Naive thymus-derived CD8-positive, alpha-beta T cell (primary cell): Measurements from ENCODE around the gene CHD3. TPM values are rescaled to one million over a fixed set of nuclear protein-coding genes. Genes with fewer than 3 reads are reported as not detected.

ENCODE experiments used
- ATAC-seq, 2 donors: fragments of 150-1000 bp; cut with Tn5 transposase in 1 of 2; sonication (Bioruptor Pico), chemical (Tn5 transposase) in 1 of 2; 1 replicate in 1 of 2; 2 replicates in 1 of 2; pipeline ENCODE4 v1.10.0; 2021; ENCODE audit warnings: mild to moderate bottlenecking in 2 of 2, moderate library complexity in 2 of 2
- POLR2A ChIA-PET: fragments of 350-600 bp; sonication (Branson Sonifier 250); formaldehyde crosslinking; loops from one replicate; lab custom pipeline; 2021; ENCODE audit warnings: antibody characterized with exemption; lab: Charles Lee
- DNase-seq, 10 donors: peaks; one replicate each; pipeline versions ENCODE4 v3.0.0 to v3.0.0-alpha.2; 2020 to 2022
- H3K27ac Mint-ChIP-seq, 10 donors: one replicate each; pipeline ENCODE4 v1.8.0; 2020 to 2022; ENCODE audit warnings: mild to moderate bottlenecking in 10 of 10, mixed read lengths in 10 of 10, moderate library complexity in 4 of 10, inconsistent platforms in 1 of 10
- H3K27me3 Mint-ChIP-seq, 5 donors: one replicate each; pipeline ENCODE4 v1.8.0; 2021 to 2022; ENCODE audit warnings: mixed read lengths in 5 of 5
- H3K36me3 Mint-ChIP-seq, 3 donors: one replicate each; pipeline ENCODE4 v1.8.0; 2020 to 2022; ENCODE audit warnings: mixed read lengths in 3 of 3, mild to moderate bottlenecking in 2 of 3, inconsistent platforms in 1 of 3
- H3K4me1 Mint-ChIP-seq, 4 donors: one replicate each; pipeline ENCODE4 v1.8.0; 2021 to 2022; ENCODE audit warnings: mixed read lengths in 4 of 4
- H3K4me3 Mint-ChIP-seq, 10 donors: one replicate each; pipeline ENCODE4 v1.8.0; 2020 to 2022; ENCODE audit warnings: mild to moderate bottlenecking in 10 of 10, mixed read lengths in 10 of 10, moderate library complexity in 6 of 10, inconsistent platforms in 1 of 10
- H3K9me3 Mint-ChIP-seq, 9 donors: one replicate each; pipeline ENCODE4 v1.8.0; 2020 to 2022; ENCODE audit warnings: mixed read lengths in 9 of 9, mild to moderate bottlenecking in 3 of 9, inconsistent platforms in 1 of 9, moderate library complexity in 1 of 9
- polyA plus RNA-seq, 3 donors: library from polyadenylated mRNA; unstranded; fragments of 300-500 nt; fragmentation: Illumina TruSeq; gene quantifications; one replicate each; pipeline ENCODE4 v1.2.3, GENCODE V29; 2021
- total RNA-seq, 8 experiments: library from RNA in 2 of 8; stranded (reverse) in 2 of 8; gene quantifications; one replicate each; pipeline ENCODE4 v1.2.3 and lab custom pipeline; 2021 to 2026

Gene CHD3
- total and polyA plus RNA-seq, 5 experiments from 2014 or later: 4.3 to 281 (median 29.2) TPM

DNA sequence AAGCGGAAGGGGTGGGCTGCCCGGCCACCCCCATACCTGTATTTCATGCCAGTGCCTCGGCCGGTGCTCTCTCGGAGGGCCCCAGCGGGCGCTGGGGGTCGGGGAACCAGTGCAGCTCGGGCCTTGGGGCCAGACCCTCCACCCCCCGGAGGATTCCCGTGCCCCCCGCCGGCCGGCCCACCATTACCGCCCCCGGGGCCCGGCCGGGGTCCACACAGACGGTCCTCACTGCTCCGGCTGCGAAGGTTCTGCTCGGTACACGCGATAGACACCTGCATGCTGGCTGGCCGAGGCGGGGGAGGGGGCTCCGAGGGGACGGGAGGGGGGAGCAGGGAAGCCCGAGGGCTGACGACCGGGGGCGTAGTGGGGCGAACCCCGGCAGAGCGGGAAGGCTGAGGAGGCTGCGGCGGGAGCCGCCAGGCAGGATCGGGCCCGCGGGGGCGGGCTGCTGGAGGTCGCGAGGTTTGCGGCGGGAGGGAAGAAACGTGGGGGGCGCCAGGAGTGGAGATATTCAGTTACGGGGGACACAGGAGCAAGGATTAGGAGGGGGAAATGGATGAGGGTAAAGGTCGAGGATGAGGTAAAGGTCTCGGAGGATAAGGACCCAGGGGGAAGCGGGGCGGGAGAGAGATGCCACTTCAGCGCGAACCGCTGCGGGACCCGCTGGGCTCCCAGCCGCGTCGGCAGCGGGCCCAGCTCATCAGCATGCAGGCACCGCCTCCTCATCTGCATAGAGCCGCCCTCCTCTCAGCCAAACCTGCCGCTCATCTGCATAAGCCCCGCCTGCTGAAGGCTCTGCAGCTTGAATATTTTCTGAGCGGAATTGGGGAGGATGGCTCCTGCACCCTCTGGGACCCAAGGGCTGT lies 40.8 kb downstream of the CHD3 start, which contains the start of gene KCNAB3:
Gene KCNAB3 (minus strand): TSS at position 699 of the 866 bp plus-strand sequence. CDS start 421 bp downstream, at position 278.
- no peak for ATAC-seq
- no peaks in the 10 kb centered on the region for H3K9me3 Mint-ChIP-seq
- H3K4me3 Mint-ChIP-seq: peak within 1 kb of the TSS; percentile 87 to 100 (median 98)
- no peaks in the 10 kb centered on the region for H3K27me3 Mint-ChIP-seq
- H3K27ac Mint-ChIP-seq: peak within 1 kb of the TSS; percentile 60 to 99 (median 90)
- POLR2A ChIA-PET: interaction anchor here (1.2 to 6.2 kb wide), 2 partner anchors 12 to 243 kb away, joined by 5 to 110 read pairs; partner anchors contain the start of gene RNF227
- DNase-seq: peak in 5 of 10 donors; percentile 24 to 52 (median 32)
- H3K36me3 Mint-ChIP-seq: peaks cover 0 to 10% (median 0%) of the 10 kb centered on the region in 3 donors
- H3K4me1 Mint-ChIP-seq: peaks cover 25 to 50% (median 43%) of the 10 kb centered on the region in 4 donors

DNA sequence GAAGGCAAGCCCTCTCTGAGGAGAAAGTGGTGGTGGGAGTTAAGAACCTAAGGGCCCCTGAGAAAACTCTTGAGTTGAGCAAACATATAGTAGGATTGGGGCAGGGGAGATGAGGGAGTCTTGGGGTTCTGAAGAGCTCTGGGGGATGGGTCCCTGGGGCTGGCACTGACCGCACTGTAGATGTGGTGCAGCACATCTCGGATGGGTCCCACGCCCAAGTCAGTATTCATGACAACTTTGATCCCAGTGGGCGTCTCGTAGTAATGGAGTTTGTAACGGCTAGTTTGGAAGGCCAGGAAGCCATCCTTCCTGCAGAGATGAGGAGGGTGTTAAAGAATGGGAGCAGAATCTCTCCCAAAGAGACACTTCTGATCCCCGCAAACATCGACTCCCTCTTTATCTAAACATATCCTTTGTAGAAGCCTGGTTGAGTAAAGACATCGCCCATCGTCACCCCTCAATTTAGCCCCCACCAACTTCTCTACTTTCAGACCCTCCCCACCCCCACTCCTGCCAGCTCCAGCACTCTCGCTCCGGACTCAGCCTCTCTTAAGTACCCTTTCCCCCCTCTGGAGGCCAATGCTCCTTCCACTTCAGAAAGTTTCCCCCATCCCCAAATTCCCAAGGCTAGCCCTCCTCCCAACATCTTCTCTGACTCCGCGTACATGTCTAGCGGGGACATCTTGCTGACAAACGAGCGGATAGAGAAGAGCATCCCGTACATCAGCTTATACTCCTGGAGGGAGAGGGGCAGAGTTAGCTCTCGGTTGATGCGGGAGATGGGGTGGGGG lies 42.4 kb downstream of the CHD3 start:
- Mint-ChIP-seq H3K27me3 (no peaks in the 10 kb centered on the region), H3K27ac (peak overlapping the region; percentile 74 to 99 (median 97)), H3K4me1 (peaks cover 28 to 56% (median 51%) of the 10 kb centered on the region in 4 donors), H3K36me3 (peaks cover 0 to 21% (median 0%) of the 10 kb centered on the region in 3 donors), H3K4me3 (peak overlapping the region; percentile 87 to 100 (median 98)), H3K9me3 (no peaks in the 10 kb centered on the region)
- DNase-seq: no peak
- POLR2A ChIA-PET: interaction anchor here (0.6 to 6.2 kb wide), 9 partner anchors 9 to 244 kb away, joined by 3 to 110 read pairs (median 11); partner anchors contain the start of genes CYB5D1, KDM6B, NAA38 and RNF227
- no peak for ATAC-seq

DNA sequence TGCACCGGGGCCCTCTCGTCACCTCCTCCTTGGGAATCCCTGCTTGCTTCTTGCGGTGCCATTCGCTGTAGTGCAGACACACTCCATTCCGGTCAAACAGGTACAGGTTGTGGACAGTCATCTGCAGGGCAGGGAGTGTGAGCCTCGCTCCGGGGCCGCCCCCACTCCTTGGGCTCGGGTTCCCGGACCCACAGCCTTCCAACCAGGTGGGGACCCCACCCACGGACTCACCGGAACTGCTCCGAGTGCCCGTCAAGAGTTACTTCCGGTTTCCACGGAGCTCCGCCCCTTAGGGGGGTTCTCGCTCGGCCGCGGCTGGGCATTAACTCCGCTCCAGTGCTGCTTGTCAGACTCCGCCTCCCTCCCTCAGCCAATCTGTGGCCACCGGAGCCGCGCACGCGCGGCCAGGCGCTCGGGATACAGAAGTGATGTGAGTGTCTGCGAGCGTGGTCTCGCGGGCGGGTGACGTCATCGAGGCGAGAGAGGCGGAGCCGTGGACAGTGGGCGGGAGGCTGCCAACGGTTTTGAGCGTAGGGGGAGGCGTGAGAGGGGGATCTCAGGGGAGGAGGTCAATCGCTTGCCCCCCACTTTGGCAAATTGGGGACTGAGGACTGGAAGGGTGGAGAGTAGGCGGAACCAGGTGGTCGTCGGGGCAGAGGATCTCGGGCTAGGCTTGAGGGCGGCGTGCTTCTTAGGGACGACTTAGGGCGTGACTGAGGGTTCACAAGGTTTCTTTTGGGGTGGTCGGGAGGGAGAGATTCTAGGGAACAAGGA lies 43.3 kb downstream of the CHD3 start, which contains the start of the genes CNTROB and TRAPPC1:
Gene CNTROB (plus strand): TSS at position 498 of the 774 bp plus-strand sequence. CDS start 874 bp downstream, outside the sequence.
Gene TRAPPC1 (minus strand): TSS at position 238 of the 774 bp plus-strand sequence. CDS start 117 bp downstream, at position 121.
- ATAC-seq (peak; percentile 96 to 97), DNase-seq (peak; percentile 97 to 100 (median 99))
- peaks cover 28 to 56% (median 51%) of the 10 kb centered on the region in 4 donors for H3K4me1 Mint-ChIP-seq
- H3K4me3 Mint-ChIP-seq: peak within 1 kb of the TSS; percentile 87 to 100 (median 98)
- peak within 1 kb of the TSS; percentile 91 to 99 (median 97) for H3K27ac Mint-ChIP-seq
- POLR2A ChIA-PET: interaction anchor here (0.6 to 6.2 kb wide), 12 partner anchors 9 to 245 kb away, joined by 3 to 110 read pairs (median 10); partner anchors contain the start of genes CYB5D1, KDM6B, NAA38 and RNF227
- peaks cover 0 to 29% (median 2%) of the 10 kb centered on the region in 3 donors for H3K36me3 Mint-ChIP-seq
- H3K9me3 Mint-ChIP-seq: no peaks in the 10 kb centered on the region
- H3K27me3 Mint-ChIP-seq: no peaks in the 10 kb centered on the region

DNA sequence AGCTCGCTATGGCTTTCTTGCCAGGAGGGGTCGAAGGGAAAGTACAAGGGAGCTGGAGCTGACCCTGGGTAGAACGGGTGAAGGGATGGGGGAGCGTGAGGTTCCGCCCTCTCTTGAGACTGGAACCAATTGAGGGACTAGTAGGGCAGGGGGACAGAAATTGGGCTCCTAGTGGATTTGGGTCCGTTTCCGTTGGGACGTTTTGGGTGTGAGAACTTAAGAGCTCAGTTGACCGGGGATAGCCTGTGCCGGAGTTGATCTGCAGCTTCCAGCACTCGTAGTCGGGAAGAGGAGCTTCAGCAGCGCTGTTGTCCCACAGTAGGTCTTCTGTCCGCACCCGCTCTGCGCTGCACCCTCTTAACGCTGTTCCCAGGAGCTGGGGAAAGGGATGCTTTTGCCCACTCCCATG lies 43.9 kb downstream of the CHD3 start:
- DNase-seq (no peak), ATAC-seq (peak; percentile 24)
- no peaks in the 10 kb centered on the region for H3K27me3 Mint-ChIP-seq
- peaks cover 28 to 56% (median 51%) of the 10 kb centered on the region in 4 donors for H3K4me1 Mint-ChIP-seq
- POLR2A ChIA-PET: interaction anchor here (0.6 to 6.2 kb wide), 11 partner anchors 10 to 289 kb away, joined by 3 to 110 read pairs (median 11); partner anchors contain the start of genes CYB5D1, KDM6B, NAA38 and RNF227
- H3K9me3 Mint-ChIP-seq: no peaks in the 10 kb centered on the region
- peak overlapping the region; percentile 87 to 100 (median 98) for H3K4me3 Mint-ChIP-seq
- peak overlapping the region; percentile 91 to 99 (median 97) for H3K27ac Mint-ChIP-seq
- H3K36me3 Mint-ChIP-seq: peaks cover 0 to 34% (median 4%) of the 10 kb centered on the region in 3 donors

DNA sequence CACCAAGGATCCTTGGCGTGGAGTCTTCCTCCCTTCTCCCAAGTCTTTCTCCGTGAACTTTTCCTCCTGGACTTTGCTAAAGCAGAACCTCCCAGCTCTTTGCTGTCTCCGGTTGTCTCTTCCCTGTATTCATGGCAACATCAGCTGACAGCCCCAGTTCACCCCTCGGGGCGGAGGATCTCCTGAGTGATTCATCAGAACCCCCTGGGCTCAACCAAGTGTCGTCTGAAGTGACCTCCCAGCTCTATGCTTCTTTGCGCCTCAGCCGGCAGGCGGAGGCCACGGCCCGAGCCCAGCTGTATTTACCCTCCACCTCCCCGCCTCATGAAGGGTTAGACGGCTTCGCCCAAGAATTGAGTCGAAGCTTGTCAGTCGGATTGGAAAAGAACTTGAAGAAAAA lies 44.4 kb downstream of the CHD3 start:
- ATAC-seq (no peak), DNase-seq (no peak)
- Mint-ChIP-seq H3K9me3 (no peaks in the 10 kb centered on the region), H3K4me1 (peaks cover 27 to 53% (median 50%) of the 10 kb centered on the region in 4 donors), H3K27me3 (no peaks in the 10 kb centered on the region), H3K27ac (peak overlapping the region; percentile 91 to 99 (median 97)), H3K36me3 (peaks cover 0 to 33% (median 4%) of the 10 kb centered on the region in 3 donors), H3K4me3 (peak overlapping the region; percentile 87 to 100 (median 98))
- POLR2A ChIA-PET: interaction anchor here (0.6 to 6.2 kb wide), 12 partner anchors 11 to 288 kb away, joined by 3 to 110 read pairs (median 10); partner anchors contain the start of genes CYB5D1, KDM6B, NAA38 and RNF227

DNA sequence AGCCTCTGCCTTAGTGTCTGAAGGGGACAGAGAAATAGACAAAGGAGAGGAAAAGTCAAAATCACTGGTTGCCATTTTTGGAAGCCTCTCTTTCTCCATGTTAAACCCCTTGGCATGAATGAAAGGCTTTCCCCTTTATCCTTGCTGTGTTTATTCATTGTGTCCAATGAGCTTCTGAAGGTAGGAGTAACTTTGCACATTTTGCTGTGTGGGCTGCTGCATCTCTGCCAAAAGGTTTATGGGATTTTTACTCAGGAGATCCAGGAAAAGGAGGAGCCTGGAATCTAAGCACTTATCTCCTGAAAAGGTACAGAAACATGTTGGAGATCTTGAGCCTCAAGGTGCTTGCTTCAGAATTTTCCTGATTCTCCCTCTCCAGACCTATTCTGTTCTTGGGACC lies 47.3 kb downstream of the CHD3 start:
- peaks cover 0 to 49% (median 6%) of the 10 kb centered on the region in 3 donors for H3K36me3 Mint-ChIP-seq
- H3K27me3 Mint-ChIP-seq: no peaks in the 10 kb centered on the region
- POLR2A ChIA-PET: interaction anchor here (0.7 kb wide), 1 partner anchor 23 kb away, joined by 4 read pairs; no protein-coding TSS in a partner anchor
- H3K27ac Mint-ChIP-seq: no peak overlapping the region
- peaks cover 23 to 41% (median 39%) of the 10 kb centered on the region in 4 donors for H3K4me1 Mint-ChIP-seq
- no peak for DNase-seq
- H3K9me3 Mint-ChIP-seq: no peaks in the 10 kb centered on the region
- no peak for ATAC-seq
- no peak overlapping the region for H3K4me3 Mint-ChIP-seq

DNA sequence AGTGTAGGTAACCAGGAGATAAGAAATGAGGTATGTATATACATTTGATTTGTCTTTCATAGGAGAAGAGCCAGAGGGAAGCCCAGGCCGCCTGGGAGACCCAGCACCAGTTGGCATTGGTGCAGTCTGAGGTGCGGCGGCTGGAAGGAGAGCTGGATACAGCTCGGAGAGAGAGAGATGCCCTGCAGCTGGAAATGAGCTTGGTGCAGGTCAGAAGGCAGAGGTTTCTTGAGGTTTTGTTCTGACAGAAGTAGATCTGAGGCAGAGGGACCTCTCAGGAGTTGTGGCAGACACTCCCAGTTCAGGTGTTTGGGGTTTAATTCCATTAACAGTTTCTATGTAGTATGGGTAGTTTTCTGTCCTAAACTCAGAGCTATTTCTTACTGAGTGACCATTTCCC lies 51.4 kb downstream of the CHD3 start:
- Mint-ChIP-seq H3K4me1 (peaks cover 0 to 6% (median 4%) of the 10 kb centered on the region in 4 donors), H3K9me3 (no peaks in the 10 kb centered on the region), H3K27me3 (no peaks in the 10 kb centered on the region), H3K4me3 (no peak overlapping the region), H3K36me3 (peaks cover 0 to 82% (median 19%) of the 10 kb centered on the region in 3 donors), H3K27ac (peak overlapping the region in 1 of 10 donors; percentile 18)
- DNase-seq: no peak
- POLR2A ChIA-PET: no interaction called here
- no peak for ATAC-seq

DNA sequence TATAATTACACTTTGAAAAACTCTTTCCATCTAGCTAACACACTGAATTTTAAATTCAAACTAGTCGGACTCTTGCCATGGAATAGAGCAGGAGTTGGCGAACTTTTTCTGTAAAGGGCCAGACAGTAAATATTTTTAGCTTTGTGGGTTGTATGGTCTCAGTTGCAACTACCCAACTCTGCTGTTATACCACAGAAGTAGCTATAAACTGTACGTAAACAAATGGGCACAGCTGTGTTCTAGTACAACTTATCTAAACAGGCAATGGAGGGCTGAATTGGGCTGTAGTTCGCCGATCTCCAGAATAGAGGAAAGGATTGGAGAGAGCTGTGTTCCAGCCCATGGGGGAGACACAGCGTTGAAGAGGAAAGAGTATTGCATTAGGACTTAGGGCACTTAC lies 52.2 kb downstream of the CHD3 start:
- no peak overlapping the region for H3K4me3 Mint-ChIP-seq
- ATAC-seq (no peak), DNase-seq (no peak)
- H3K9me3 Mint-ChIP-seq: no peaks in the 10 kb centered on the region
- no peak overlapping the region for H3K27ac Mint-ChIP-seq
- peaks cover 0 to 3% (median 2%) of the 10 kb centered on the region in 4 donors for H3K4me1 Mint-ChIP-seq
- no peaks in the 10 kb centered on the region for H3K27me3 Mint-ChIP-seq
- H3K36me3 Mint-ChIP-seq: peaks cover 0 to 83% (median 21%) of the 10 kb centered on the region in 3 donors
- POLR2A ChIA-PET: no interaction called here

DNA sequence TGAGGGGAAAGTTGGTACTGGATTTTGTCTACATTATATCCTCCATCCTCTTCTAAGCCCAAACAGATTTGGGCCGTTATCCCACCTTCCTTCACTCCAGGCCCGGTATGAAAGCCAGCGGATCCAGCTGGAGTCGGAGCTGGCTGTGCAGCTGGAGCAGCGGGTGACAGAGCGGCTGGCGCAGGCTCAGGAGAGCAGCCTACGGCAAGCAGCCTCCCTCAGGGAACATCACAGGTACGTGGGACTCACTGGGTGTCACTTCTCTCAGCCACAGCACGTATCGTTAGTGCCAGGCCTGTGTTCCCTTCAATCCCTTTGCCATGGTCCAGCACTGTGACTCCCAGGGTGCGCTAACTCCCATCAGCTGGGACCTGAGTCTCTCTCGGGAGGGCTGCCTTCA lies 54.7 kb downstream of the CHD3 start:
- Mint-ChIP-seq H3K4me3 (no peak overlapping the region), H3K4me1 (peaks cover 0 to 3% (median 2%) of the 10 kb centered on the region in 4 donors), H3K36me3 (peaks cover 0 to 87% (median 29%) of the 10 kb centered on the region in 3 donors), H3K27me3 (no peaks in the 10 kb centered on the region), H3K9me3 (no peaks in the 10 kb centered on the region), H3K27ac (no peak overlapping the region)
- DNase-seq (no peak), ATAC-seq (no peak)
- POLR2A ChIA-PET: interaction anchor here (1.4 to 1.5 kb wide), 2 partner anchors 27 to 257 kb away, joined by 3 to 4 read pairs; partner anchors contain the start of gene RNF227

DNA sequence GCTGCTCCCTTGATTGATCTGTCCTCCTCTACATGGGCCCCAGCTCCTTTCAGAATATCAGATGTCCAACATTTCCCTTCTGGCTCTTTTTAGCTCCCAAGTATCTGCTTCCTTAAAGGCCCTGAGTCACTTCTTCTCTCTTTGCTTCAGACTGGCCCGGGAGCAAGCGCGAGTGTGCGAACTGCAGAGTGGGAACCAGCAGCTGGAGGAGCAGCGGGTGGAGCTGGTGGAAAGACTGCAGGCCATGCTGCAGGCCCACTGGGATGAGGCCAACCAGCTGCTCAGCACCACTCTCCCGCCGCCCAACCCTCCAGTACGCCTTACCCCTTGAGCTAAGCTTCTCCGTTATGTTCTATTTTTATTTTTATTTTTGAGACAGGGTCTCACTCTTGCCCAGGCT lies 55.7 kb downstream of the CHD3 start:
- no peak overlapping the region for H3K27ac Mint-ChIP-seq
- H3K4me3 Mint-ChIP-seq: no peak overlapping the region
- H3K4me1 Mint-ChIP-seq: peaks cover 0 to 3% (median 1%) of the 10 kb centered on the region in 4 donors
- DNase-seq (no peak), ATAC-seq (no peak)
- H3K9me3 Mint-ChIP-seq: no peaks in the 10 kb centered on the region
- peaks cover 0 to 89% (median 39%) of the 10 kb centered on the region in 3 donors for H3K36me3 Mint-ChIP-seq
- POLR2A ChIA-PET: interaction anchor here (1.3 to 1.5 kb wide), 4 partner anchors 12 to 258 kb away, joined by 3 to 5 read pairs (median 4); partner anchors contain the start of genes CNTROB and RNF227
- H3K27me3 Mint-ChIP-seq: no peaks in the 10 kb centered on the region

DNA sequence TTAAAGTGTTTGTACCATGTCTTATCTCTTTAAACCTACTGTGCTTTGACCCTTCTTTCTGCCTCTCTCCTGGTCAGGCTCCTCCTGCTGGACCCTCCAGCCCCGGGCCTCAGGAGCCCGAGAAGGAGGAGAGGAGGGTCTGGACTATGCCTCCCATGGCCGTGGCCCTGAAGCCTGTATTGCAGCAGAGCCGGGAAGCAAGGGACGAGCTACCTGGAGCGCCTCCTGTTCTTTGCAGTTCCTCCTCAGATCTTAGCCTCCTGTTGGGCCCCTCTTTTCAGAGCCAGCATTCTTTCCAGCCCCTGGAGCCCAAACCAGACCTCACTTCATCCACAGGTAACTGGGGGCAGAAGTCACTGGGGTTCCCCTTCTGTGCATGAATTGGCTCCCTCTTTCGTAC lies 57.1 kb downstream of the CHD3 start:
- ATAC-seq: no peak
- H3K27me3 Mint-ChIP-seq: no peaks in the 10 kb centered on the region
- H3K36me3 Mint-ChIP-seq: peaks cover 0 to 85% (median 37%) of the 10 kb centered on the region in 3 donors

More for the DNA sequence above, 57.1 kb downstream of the CHD3 start:
- no peak for DNase-seq
- peaks cover 0 to 3% (median 1%) of the 10 kb centered on the region in 4 donors for H3K4me1 Mint-ChIP-seq
- POLR2A ChIA-PET: no interaction called here
- H3K9me3 Mint-ChIP-seq: no peaks in the 10 kb centered on the region
- H3K27ac Mint-ChIP-seq: no peak overlapping the region
- no peak overlapping the region for H3K4me3 Mint-ChIP-seq
